GM12873 (cell line): ENCODE results near the gene NAV2.

ENCODE experiments used
- TF ChIP-seq, protein P1 (sequence below): IDR thresholded peaks from 2 replicates; pipeline ENCODE4 v1.5.1; 2012; ENCODE audit warnings: low read depth, mild to moderate bottlenecking, moderate library complexity, low read length, control low read depth; ENCODE audit not compliant: insufficient read depth; ENCODE audit errors: missing control alignments

The NAV2 gene

DNA sequence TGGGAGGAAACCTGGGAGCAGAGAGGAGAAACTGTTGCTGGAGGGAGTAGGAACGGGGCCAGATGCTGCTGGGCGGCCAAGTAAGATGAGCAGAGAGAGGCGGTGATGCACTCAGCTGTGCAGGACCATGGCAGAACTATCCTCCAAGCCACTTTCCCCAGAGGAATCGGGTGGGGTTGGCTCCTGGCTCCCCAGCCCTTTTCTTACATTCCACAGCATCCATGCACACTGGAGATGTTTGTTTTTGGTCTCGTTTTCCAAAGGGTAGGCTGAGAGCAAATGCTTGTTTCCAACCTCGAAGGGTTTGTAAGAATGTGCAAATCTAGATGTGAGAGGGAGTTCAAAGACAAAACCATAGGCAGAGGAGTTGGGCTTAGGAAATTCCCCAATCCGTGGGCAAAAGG lies 374.5 kb downstream of the NAV2 start:
- TF ChIP-seq, protein P1, sequence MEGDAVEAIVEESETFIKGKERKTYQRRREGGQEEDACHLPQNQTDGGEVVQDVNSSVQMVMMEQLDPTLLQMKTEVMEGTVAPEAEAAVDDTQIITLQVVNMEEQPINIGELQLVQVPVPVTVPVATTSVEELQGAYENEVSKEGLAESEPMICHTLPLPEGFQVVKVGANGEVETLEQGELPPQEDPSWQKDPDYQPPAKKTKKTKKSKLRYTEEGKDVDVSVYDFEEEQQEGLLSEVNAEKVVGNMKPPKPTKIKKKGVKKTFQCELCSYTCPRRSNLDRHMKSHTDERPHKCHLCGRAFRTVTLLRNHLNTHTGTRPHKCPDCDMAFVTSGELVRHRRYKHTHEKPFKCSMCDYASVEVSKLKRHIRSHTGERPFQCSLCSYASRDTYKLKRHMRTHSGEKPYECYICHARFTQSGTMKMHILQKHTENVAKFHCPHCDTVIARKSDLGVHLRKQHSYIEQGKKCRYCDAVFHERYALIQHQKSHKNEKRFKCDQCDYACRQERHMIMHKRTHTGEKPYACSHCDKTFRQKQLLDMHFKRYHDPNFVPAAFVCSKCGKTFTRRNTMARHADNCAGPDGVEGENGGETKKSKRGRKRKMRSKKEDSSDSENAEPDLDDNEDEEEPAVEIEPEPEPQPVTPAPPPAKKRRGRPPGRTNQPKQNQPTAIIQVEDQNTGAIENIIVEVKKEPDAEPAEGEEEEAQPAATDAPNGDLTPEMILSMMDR = no peak

DNA sequence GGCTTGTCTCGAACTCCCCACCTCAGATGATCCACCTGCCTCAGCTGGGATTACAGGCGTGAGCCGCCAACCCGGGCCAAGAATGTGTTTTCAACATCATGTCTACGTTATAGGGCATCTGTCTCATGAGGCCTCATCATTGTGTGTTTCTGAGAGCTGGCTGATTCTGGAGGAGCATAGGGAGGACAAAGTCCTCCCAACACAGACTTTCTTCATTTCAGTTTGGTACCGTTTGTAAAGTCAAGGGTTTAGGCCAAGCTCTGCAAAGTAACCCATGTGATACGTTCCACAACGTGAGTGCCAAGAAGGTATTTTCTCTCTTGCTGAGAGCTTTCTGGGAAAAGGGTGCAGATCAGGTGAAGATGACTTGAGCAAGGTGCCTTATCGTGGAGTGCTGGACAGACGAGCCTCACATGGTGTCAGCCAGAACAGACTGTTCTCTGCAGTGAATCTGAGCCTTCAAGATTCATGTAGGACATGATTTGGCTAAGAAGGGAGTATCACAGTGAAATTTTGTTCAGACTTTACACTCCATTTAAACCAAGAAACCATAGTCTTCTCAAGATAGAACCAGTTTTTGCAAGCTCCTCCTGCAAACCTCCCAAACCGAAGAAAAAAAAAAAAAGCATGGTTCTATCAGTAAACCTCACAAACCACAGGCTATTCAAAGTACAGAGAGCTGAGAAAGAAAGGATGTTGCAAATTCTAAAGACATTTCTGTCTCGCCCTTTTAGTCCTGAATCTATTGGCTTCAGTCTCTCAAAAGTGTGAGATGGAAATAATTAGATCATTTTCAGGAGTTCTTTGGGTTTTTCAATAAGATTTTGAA lies 376.0 kb downstream of the NAV2 start:
- TF ChIP-seq, protein P1 = no peak

DNA sequence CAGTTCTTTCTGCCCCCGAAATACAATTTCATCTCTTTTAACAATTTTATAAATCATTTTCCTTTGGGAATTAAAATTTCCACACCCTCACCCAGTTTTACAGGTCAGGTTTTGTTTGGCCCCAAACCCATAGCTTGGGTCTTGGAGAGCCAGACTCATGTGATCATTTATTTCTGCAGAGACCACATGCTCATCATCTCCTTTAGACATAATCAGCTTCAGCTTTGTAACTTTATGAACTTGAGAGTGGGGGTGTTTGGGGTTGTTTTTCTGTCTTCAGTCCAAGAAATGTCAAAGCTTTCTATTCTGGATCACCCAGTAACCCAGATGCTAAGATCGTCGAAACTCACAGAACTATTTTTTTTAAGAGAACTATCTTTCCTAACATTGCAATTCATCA lies 376.7 kb downstream of the NAV2 start:
- TF ChIP-seq, protein P1 = no peak

DNA sequence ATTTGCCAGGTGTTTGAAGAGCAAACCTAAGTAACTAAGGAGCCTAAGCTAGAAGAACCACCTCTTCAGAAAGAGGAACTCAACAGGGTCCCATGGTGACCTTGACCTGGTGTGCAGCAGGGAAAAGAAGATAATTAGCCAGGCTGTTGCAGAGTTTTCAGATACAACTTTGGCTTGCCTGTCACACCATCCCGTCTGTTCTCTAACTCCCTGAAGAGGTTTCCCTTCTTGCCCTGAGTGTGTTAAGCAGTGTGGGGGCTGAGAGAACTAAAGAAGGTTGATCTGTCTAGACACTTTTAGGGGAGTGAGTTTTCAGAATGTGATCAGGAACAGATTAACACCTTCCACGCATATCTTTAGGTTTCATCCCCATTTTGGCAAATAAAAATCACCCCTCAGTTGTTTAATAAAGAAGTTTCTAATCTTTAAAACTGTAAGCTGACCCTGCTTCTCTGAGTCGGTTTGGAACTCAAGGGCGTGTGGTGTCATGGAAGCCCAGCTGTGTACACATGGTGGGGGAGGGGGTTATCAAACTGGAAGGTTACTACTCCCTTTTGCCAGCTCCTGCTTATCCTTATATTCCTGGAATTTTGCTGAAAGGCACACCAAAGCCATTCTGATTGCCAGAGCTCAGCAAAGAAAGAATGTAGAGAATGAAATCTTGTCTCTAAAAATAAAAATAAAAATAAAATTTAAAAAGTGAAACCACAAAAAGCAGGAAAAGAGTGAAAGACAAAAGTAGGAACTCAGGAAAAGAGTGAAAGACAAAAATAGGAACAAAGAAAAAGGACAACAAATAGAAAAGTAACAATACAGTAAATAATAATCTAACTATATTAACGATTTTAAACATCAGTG lies 377.4 kb downstream of the NAV2 start:
- TF ChIP-seq, protein P1 = no peak

DNA sequence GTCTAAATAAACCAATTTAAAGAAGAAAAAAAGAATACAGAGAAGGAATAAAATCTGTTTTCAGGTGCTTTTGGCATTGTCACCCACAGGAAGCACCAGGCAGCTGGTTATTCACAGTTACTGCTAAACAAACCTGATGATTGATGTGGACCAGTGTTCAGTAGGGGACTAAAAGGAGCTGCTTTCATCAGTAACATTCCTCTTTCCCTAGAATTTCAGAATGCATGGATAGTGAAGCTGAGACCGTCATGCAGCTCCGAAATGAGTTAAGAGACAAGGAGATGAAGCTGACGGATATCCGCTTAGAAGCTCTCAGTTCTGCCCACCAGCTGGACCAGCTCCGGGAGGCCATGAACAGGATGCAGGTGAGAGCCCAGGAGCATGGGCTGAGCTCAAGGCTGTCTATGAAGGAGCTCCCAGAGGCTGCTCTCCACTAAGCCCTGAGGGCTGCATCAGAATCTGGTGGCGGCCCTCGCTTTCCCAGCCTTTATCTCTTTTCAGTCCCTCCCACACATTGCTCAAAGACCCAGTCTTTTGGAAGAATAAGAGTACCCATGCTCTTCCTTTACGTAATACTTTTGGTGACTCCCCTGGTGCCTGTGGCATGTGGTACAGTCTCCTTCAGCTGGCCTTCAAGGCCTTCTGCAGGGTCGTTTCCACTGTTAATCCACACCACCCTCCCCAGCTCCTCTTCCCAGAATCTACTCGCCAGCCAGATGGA lies 378.2 kb downstream of the NAV2 start:
- TF ChIP-seq, protein P1 = no peak

DNA sequence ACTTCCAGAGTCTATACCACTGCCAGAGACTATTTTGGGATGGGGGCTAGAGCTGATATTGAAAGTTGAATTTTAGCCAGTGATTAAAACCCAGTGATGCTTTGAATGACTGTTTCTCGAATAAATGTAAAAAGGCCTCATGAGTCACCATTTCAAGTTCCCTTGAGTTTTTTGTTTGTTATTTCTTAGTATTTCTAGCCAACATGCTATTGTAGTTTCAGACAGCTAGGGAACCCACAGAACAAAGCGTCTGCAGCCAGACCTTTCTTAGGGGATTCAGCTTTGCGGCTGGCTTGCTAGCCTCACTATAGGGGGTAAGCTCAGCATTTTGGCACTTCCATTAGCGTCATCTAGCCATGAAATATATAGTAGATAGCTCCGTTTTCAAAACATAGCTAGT lies 381.1 kb downstream of the NAV2 start:
- TF ChIP-seq, protein P1 = no peak

DNA sequence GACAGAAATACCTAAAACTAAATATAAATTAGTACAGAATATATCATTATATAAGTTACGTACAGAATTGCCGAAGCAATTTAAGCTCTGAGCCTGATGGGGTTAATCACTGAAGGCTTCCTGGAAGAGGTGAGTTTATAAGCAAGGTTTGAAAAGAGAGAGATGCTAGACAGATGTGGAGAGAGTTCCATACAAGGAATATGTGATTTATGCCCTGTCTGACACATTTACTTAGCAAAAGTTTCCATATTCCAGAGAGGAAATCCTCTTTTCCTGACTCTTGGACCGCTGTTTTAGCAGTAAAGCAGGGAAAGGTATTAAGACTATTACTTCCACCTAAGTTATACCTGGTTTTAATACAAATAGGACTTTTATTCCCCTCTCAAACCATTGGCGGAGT lies 382.6 kb downstream of the NAV2 start:
- TF ChIP-seq, protein P1 = no peak
